H1 (cell line): ENCODE data around the gene MYO1D. TPM values are rescaled to one million over a fixed set of nuclear protein-coding genes. Genes with fewer than 3 reads are reported as not detected.

Source experiments
- CTCF ChIA-PET: fragments of 300-600 bp; sonication (Branson Sonifier 250); formaldehyde crosslinking; loops from one replicate; lab custom pipeline; 2021; ENCODE audit not compliant: partially characterized antibody; lab: Charles Lee
- POLR2A ChIA-PET: fragments of 300-600 bp; sonication (Branson Sonifier 250); formaldehyde crosslinking; loops from one replicate; lab custom pipeline; 2021; ENCODE audit warnings: inconsistent platforms; ENCODE audit not compliant: partially characterized antibody; lab: Charles Lee
- DNase-seq, 2 experiments: peaks; one replicate each; pipeline versions ENCODE4 v3.0.0 to v3.0.0-alpha.2; 2010 to 2022; ENCODE audit warnings: low spot score in 2 of 2, low read depth in 1 of 2, mixed read lengths in 1 of 2
- FAIRE-seq: peaks from 2 replicates; lab custom pipeline; 2011; peaks lifted over from hg19 to GRCh38; lab: Jason Lieb, UNC
- H2AFZ ChIP-seq: 2 replicates; pipeline ENCODE4 v1.8.1; 2012; ENCODE audit warnings: low read length, inconsistent platforms
- H2AK5ac ChIP-seq: 2 replicates; pipeline ENCODE4 v1.6.1; 2013; ENCODE audit warnings: low read depth, low read length
- H2BK120ac ChIP-seq: replicated peaks from 2 replicates; pipeline ENCODE3; 2013; ENCODE audit warnings: low read depth, low read length, inconsistent platforms
- H2BK12ac ChIP-seq: 2 replicates; pipeline ENCODE4 v1.6.1; 2013; ENCODE audit warnings: low read depth, low read length
- H2BK15ac ChIP-seq: 2 replicates; pipeline ENCODE4 v1.6.1; 2013; ENCODE audit warnings: low read length
- H2BK20ac ChIP-seq: 2 replicates; pipeline ENCODE4 v1.6.1; 2013; ENCODE audit warnings: low read length
- H2BK5ac ChIP-seq: 2 replicates; pipeline ENCODE4 v1.6.1; 2013; ENCODE audit warnings: low read depth, low read length
- H3K14ac ChIP-seq: 2 replicates; pipeline ENCODE4 v1.6.1; 2013; ENCODE audit warnings: inconsistent platforms; ENCODE audit not compliant: insufficient read length
- H3K18ac ChIP-seq: 2 replicates; pipeline ENCODE4 v1.6.1; 2013; ENCODE audit warnings: low read length; ENCODE audit errors: extremely low read depth
- H3K23ac ChIP-seq: 2 replicates; pipeline ENCODE4 v1.6.1; 2013; ENCODE audit warnings: inconsistent platforms; ENCODE audit not compliant: insufficient read length
- H3K23me2 ChIP-seq: 2 replicates; pipeline ENCODE4 v1.6.1; 2013; ENCODE audit warnings: low read depth, low read length
- H3K27ac ChIP-seq: 2 replicates; pipeline ENCODE4 v1.6.1; 2011; ENCODE audit warnings: low read depth, low read length, inconsistent platforms
- H3K27me3 ChIP-seq, 4 experiments: replicated peaks in 1 of 4; 1 replicate in 1 of 4; 2 replicates in 3 of 4; pipeline versions ENCODE4 v1.6.1 to v1.8.1; 2011 to 2013; ENCODE audit warnings: low read length in 3 of 4, mild to moderate bottlenecking in 3 of 4, inconsistent platforms in 2 of 4, mixed read lengths in 2 of 4, moderate library complexity in 1 of 4; ENCODE audit not compliant: control insufficient read depth in 3 of 4, insufficient read depth in 3 of 4; ENCODE audit errors: extremely low read depth in 1 of 4
- H3K36me3 ChIP-seq, 4 experiments: 2 replicates each; pipeline versions ENCODE4 v1.6.1 to v1.8.1; 2011 to 2013; ENCODE audit warnings: mild to moderate bottlenecking in 4 of 4, low read length in 3 of 4, moderate library complexity in 2 of 4, control low read depth in 1 of 4, inconsistent platforms in 1 of 4; ENCODE audit not compliant: insufficient read depth in 4 of 4, control insufficient read depth in 2 of 4
- H3K4ac ChIP-seq: replicated peaks from 2 replicates; pipeline ENCODE3; 2013; ENCODE audit warnings: low read length, low read depth, mixed read lengths, inconsistent platforms; ENCODE audit not compliant: insufficient read length
- H3K4me1 ChIP-seq, 4 experiments: replicated peaks in 1 of 4; 1 replicate in 1 of 4; 2 replicates in 3 of 4; pipeline versions ENCODE4 v1.6.1 to v1.8.1; 2011 to 2013; ENCODE audit warnings: low read length in 3 of 4, inconsistent platforms in 2 of 4, mixed read lengths in 1 of 4; ENCODE audit not compliant: insufficient read depth in 4 of 4, control insufficient read depth in 3 of 4
- H3K4me2 ChIP-seq, 2 experiments: 2 replicates each; pipeline versions ENCODE4 v1.6.1 to v1.8.1; 2011 to 2013; ENCODE audit warnings: low read depth in 2 of 2, low read length in 2 of 2, control low read depth in 1 of 2, inconsistent platforms in 1 of 2, mild to moderate bottlenecking in 1 of 2; ENCODE audit not compliant: insufficient read depth in 1 of 2
- H3K4me3 ChIP-seq, 4 experiments: fragments of 200-600, 300-600 bp in 1 of 4; sonication (generic), shearing (Covaris generic), sonication (Bioruptor Twin) in 1 of 4; 2 replicates each; pipeline versions ENCODE4 v1.5.1 to v1.8.1; 2011 to 2016; ENCODE audit warnings: low read length in 4 of 4, low read depth in 3 of 4, control low read depth in 2 of 4, inconsistent platforms in 2 of 4, mild to moderate bottlenecking in 2 of 4, mixed read lengths in 1 of 4, moderate library complexity in 1 of 4; ENCODE audit not compliant: insufficient read depth in 2 of 4; ENCODE audit errors: extremely low read depth in 1 of 4
- H3K56ac ChIP-seq: replicated peaks from 2 replicates; pipeline ENCODE3; 2013; ENCODE audit warnings: low read depth, mild to moderate bottlenecking, mixed read lengths, low read length, inconsistent platforms; ENCODE audit not compliant: insufficient read length
- H3K79me1 ChIP-seq: 2 replicates; pipeline ENCODE4 v1.6.1; 2013; ENCODE audit warnings: low read depth, low read length, control low read depth
- H3K79me2 ChIP-seq, 2 experiments: 2 replicates each; pipeline versions ENCODE4 v1.6.1 to v1.8.1; 2012 to 2013; ENCODE audit warnings: low read length in 2 of 2, mild to moderate bottlenecking in 2 of 2, inconsistent platforms in 1 of 2; ENCODE audit not compliant: insufficient read depth in 2 of 2, control insufficient read depth in 1 of 2
- H3K9ac ChIP-seq, 4 experiments: replicated peaks in 1 of 4; 1 replicate in 1 of 4; 2 replicates in 3 of 4; pipeline versions ENCODE4 v1.6.1 to v1.8.1; 2011 to 2013; ENCODE audit warnings: low read depth in 3 of 4, low read length in 3 of 4, control low read depth in 2 of 4, mild to moderate bottlenecking in 2 of 4, moderate library complexity in 2 of 4, inconsistent platforms in 1 of 4; ENCODE audit errors: extremely low read depth in 1 of 4
- H3K9me3 ChIP-seq, 2 experiments: 2 replicates each; pipeline versions ENCODE4 v1.6.1 to v1.8.1; 2012 to 2013; ENCODE audit warnings: mild to moderate bottlenecking in 2 of 2, moderate library complexity in 2 of 2, control low read depth in 1 of 2, inconsistent platforms in 1 of 2, low read depth in 1 of 2, low read length in 1 of 2, mixed read lengths in 1 of 2; ENCODE audit not compliant: insufficient read depth in 2 of 2
- H4K20me1 ChIP-seq, 2 experiments: replicated peaks in 1 of 2; 2 replicates each; pipeline versions ENCODE3 to v1.8.1; 2011 to 2013; ENCODE audit warnings: inconsistent platforms in 2 of 2, low read length in 2 of 2, mild to moderate bottlenecking in 1 of 2; ENCODE audit not compliant: insufficient read depth in 2 of 2, control insufficient read depth in 1 of 2
- H4K5ac ChIP-seq: 2 replicates; pipeline ENCODE4 v1.6.1; 2013; ENCODE audit warnings: low read length, low read depth, mixed read lengths, inconsistent platforms; ENCODE audit not compliant: insufficient read length
- H4K8ac ChIP-seq: 2 replicates; pipeline ENCODE4 v1.8.0; 2013; ENCODE audit warnings: mild to moderate bottlenecking, moderate library complexity, low read length, inconsistent platforms; ENCODE audit not compliant: insufficient read depth; ENCODE audit errors: extremely low read depth
- H4K91ac ChIP-seq: replicated peaks from 2 replicates; pipeline ENCODE3; 2013; ENCODE audit warnings: low read length, mixed read lengths, inconsistent platforms; ENCODE audit not compliant: insufficient read length
- GABPA ChIP-seq: IDR thresholded peaks from 2 replicates; pipeline ENCODE4 v1.6.1; 2011; ENCODE audit warnings: mild to moderate bottlenecking, low read length, moderate library complexity, borderline replicate concordance; ENCODE audit not compliant: insufficient read depth
- WGBS, 2 experiments: shearing (Covaris generic) in 1 of 2; methylation state at CpG; one replicate each; pipeline versions ENCODE4 v1.1.6 to v1.1.7; 2013 to 2015; ENCODE audit warnings: low lambda C conversion rate in 2 of 2, mixed read lengths in 2 of 2, inconsistent platforms in 1 of 2, low coverage in 1 of 2, missing lambda C conversion rate in 1 of 2; ENCODE audit not compliant: insufficient replicate concordance in 2 of 2, insufficient coverage in 1 of 2, insufficient read length in 1 of 2; ENCODE audit errors: extremely low coverage in 1 of 2, missing lambda C conversion rate in 1 of 2; 5-methylcytosine and 5-hydroxymethylcytosine counted together
- polyA plus RNA-seq, 7 experiments: library from polyadenylated mRNA; depleted of rRNA in 3 of 7; stranded (reverse) in 5 of 7; unstranded in 2 of 7; fragments of >200 nt in 5 of 7; fragments of 200-250 nt in 2 of 7; gene quantifications; 1 replicate in 5 of 7; 2 replicates in 1 of 7; 4 replicates in 1 of 7; pipeline versions ENCODE4 v1.2.1 to v1.2.3, GENCODE V29; 2011 to 2013; ENCODE audit warnings: missing spikeins in 2 of 7, mixed read lengths in 2 of 7
- total RNA-seq: library from RNA; stranded (reverse); fragmentation: NEBNext Ultra II Directional; extraction: Animal tissue kit (Norgen Biotek cat#: 25700); gene quantifications from 2 replicates; pipeline ENCODE4 v1.2.1, GENCODE V29; 2021

The MYO1D gene
- total and polyA plus RNA-seq, 2 of the 8 experiments (the other 6 are each of a cell fraction or from before 2014, with no cell fraction given) = 6.5 to 25.4 TPM

DNA sequence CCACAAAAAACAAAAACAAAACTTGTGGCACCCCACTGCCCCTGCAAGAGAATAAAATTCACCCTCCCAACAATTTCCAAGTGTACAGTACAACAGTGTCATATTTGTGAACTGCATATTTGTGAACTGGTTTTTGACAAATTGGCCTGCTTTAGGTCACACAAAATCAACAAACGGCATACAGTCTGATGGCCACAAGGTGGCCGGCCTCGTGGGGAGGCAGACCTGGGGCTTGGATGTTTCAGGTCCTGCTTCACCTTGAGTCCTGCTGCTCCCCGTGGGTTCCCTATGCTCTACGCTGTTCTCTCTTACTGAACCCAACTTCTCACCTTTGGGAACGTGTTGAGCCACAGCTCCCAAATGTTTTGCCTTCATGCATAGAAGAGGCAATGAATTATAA, 287.9 kb downstream of the MYO1D start:
- H3K4me3 ChIP-seq = no peak overlapping the region
- no peak overlapping the region for H2BK15ac ChIP-seq
- no peak overlapping the region for H3K4ac ChIP-seq
- no peak overlapping the region for H2BK20ac ChIP-seq
- H3K79me1 ChIP-seq = no peaks in the 10 kb centered on the region
- no peaks in the 10 kb centered on the region for H3K4me1 ChIP-seq
- H3K79me2 ChIP-seq = no peaks in the 10 kb centered on the region
- no peak overlapping the region for H3K56ac ChIP-seq
- no peak overlapping the region for H3K18ac ChIP-seq
- H3K9ac ChIP-seq = no peak overlapping the region
- H3K27me3 ChIP-seq = no peaks in the 10 kb centered on the region
- H3K4me2 ChIP-seq = no peak overlapping the region
- no peak overlapping the region for H3K27ac ChIP-seq
- H4K91ac ChIP-seq = no peak overlapping the region
- no peaks in the 10 kb centered on the region for H4K20me1 ChIP-seq
- POLR2A ChIA-PET = no interaction called here
- peak; percentile 91 for FAIRE-seq
- no peaks in the 10 kb centered on the region for H3K23me2 ChIP-seq
- CTCF ChIA-PET = interaction anchor here (0.8 to 3.1 kb wide), 14 partner anchors 9 to 174 kb away, joined by 3 to 20 read pairs (median 4); no protein-coding TSS in a partner anchor
- H2BK5ac ChIP-seq = no peak overlapping the region
- no peaks in the 10 kb centered on the region for H3K36me3 ChIP-seq
- H3K14ac ChIP-seq = no peak overlapping the region
- no peak overlapping the region for H4K5ac ChIP-seq
- no peak overlapping the region for H2AK5ac ChIP-seq
- WGBS, 2 experiments = 83% methylated on average over 6 of the region's 6 CpGs; no CpG with 5 or more reads in 1 of the 2 experiments
- no peak overlapping the region for H2BK120ac ChIP-seq
- no peak overlapping the region for H2BK12ac ChIP-seq
- no peak overlapping the region for H4K8ac ChIP-seq
- no peaks in the 10 kb centered on the region for H3K9me3 ChIP-seq
- no peak overlapping the region for H3K23ac ChIP-seq
- DNase-seq = no peak
- no peak overlapping the region for H2AFZ ChIP-seq
- TF ChIP-seq GABPA = no peak
